ENCODE data around the gene PLA2G2F.

Gene PLA2G2F

DNA sequence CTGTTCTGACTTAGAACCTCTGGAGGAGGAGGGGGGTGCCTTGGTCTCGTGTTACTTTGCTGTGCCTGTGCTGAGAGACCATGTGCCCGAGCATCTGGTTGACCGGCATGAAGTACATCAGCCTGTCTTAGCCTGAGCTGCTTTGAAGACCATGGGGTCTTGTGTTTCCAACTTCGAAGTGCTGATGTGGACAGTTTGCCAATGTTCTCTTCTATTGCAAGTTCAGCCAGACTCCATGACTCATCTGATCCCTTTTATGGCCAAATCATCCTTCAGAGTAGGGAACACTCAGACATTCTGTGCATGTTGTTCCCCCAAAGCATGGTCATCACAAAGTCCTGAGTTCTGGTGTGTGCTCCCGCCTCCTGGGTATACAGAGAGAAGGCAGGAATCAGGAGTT, 53.2 kb downstream of the PLA2G2F start:
- DNase-seq: no peak

DNA sequence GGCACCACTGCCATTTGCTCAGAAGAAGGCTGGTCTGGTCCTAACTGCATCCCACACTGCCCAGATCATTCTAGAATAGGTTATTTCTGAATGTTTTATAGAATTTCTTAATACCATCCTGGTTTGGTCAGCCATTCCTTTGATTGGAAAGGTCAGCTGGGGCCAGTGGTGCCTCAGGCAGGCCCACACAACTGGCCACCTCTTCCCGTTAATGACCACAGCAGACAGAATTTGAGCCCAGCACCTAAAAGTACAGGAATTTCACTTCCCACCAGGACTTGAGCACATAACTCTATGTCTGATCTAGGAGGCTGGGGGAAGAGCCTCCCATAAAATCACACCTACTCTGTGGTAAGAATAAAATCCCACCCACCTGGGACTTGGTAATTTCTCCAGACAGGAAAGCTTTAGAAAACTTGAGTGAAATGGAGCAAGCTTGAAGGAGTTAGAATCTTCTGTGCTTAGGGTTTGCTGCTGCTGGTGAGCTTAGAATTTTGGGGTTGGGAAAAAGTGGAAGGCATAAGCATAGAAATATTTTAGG, 53.8 kb downstream of the PLA2G2F start:
- no peak for DNase-seq

DNA sequence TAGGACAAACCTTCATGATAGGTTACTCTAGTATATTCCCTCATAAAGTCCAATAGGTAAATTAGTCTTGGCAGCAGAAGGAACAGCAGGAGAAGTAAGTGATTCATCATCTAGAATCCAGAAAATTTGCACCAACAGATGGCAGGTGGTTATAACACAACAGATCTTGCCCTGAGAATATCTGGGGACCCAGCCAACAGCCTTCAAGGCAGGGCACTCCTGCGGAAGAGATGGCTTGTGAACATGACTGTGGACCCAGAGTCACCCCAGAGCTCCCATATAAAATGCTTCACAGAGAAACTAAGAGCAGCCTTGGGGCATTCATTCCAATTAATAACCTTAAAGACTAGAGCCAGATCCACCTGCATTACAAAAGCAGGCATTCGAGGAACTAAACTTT, 55.1 kb downstream of the PLA2G2F start:
- DNase-seq: no peak

DNA sequence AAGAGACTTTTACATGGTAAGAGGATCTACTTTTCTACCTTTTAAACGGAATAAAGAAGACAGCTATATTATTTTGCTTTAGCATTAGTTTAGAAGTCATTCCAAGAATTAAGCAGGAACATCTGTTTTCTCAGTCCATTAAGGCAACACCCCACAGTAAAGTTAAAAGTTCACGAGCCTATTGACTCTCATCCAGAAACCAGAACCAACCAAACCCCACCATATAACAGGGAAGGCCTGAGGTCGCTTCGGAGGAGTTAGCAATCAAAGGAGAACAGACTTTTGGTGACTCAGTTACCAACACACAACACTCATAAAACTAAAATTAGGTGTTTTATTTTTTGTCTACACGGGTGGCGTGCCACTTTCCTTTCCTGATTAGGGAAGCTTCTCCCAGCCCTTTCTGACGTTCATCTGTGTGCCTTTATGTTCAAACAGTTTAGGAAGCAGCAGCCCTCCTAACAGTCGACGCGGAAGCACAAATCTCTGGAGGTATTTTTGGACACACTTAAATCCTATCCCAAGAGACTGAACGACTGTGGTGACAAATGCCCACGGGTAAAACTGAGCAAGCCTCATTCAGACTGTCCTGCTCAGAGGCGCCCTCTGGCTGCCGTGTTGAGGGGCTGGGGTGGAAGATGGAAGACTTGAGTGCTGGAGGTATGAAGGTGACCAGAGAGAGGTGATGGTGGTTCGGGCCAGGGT, 55.8 kb downstream of the PLA2G2F start:
- peak; percentile 80 for DNase-seq

DNA sequence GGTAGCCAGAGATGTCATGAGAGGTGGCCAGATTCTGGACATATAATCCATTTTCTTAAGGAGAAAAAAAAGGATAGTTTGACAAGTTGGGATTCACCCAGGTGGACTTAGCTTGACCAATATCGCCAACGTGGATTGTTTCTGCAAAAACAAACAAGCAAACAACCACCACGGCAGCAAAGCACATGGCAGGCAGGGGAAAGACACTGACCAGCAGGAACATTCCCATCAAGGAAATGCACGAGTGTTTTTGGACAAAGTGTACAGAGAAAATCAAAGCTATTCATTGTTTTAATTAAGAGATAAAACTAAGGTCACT, 56.3 kb downstream of the PLA2G2F start:
- DNase-seq: no peak

DNA sequence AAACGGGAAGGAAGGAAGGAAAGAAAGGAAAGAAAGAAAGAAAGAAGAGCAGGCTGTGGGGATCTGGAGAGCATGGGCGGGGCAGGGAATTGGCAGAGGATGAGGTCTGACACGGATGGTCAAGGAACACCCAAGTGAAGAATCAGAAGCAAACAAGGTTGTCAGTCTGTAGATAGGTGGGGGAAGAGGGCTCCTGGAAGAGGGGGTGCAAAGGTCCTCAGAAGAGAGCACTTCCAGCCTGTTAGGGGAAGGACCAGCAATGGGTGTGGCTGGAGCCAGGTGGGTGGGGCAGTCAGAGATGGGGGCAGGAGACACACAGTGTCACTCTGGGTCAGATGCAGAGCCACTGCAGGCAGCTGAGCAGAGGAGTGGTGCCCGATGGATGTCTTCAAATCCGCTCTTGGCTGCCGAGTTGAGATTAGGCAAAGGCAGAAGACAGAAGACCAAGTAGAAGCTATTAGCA, 58.2 kb downstream of the PLA2G2F start:
- DNase-seq: no peak

DNA sequence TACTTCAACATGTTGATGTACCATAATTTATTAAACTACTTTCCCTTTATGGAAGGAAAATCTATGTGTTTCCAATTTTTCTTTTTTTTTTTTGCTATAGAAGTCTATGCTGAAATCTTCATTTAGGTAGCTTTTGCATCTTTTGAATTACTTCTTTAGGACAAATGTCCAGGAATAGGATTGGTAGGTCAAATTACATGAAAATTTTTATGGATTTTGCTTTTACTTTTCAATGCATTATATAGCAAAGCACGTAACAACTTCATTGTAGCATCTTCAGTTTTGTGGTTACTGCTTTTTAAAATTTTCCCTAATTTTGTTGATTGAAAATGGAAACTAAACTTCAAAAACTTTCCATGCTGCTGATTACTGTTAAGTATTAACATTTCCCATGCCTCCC, 59.2 kb downstream of the PLA2G2F start:
- DNase-seq: no peak

DNA sequence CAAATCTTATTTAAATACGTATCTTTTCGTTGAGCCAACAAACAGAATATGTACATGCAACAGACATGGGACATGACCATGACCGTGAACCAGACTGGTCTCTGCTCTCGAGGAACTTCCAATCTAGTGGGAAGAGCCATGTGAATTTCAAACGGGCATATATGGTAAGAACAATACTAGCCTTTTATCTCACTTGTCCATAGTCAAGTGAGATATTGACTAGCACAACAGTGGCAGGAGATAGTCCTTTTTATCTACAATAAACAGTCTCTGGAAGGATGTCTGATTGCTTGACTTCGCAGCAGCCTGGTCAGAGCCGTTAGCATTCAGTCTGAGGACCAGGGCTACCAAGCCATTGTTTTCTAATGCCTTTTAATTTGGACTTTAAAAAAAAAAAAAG, 59.8 kb downstream of the PLA2G2F start:
- no peak for DNase-seq

DNA sequence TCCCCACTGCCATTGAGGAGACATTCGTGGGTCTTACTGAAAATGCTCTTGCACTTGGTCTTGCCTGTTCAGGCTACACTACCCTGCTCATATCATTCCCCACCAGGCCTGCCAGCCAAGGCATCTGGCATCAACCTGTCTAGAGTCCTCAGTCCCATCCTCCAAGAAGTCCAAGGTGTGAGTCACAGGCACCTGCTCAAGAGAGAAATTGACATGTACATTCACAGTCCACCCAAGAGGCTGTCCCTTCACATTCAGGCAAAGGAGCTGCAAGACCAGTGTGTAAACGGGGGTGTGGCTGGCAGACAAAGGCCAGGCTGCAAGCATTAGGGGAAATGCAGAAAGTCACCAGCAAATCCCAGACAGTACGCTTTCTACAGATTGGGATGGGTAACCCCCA, 60.3 kb downstream of the PLA2G2F start:
- DNase-seq: no peak

DNA sequence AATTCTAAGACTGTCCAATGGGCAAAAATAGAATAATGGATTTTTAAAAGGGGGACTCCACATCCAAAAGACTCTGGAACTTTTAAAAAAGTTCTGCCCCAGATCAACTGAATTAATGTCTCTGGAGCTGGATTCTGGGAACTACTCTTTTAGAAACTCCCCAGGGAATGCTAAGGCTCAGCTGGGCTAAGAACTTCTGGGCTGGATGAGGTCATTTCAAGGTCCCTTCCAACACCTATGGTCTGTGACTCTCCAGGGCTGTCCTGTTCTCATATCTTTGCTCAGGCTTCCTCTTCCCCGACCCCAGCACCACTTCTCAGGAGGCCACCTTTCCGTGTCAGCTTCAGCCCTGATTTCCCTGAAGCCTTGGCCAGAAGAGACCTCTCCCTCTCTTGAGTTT, 60.7 kb downstream of the PLA2G2F start:
- no peak for DNase-seq

Data from CD4-positive, alpha-beta T cell treated with Interleukin-6 for 4 hours (primary cell).